K562 (cell line): ENCODE data around the gene PSMD2. TPM values are rescaled to one million over a fixed set of nuclear protein-coding genes. Genes with fewer than 3 reads are reported as not detected.

Experiments
- ADNP ChIP-seq: fragments of 200-800 bp; sonication (Bioruptor generic); IDR thresholded peaks from 2 replicates; pipeline ENCODE4 v1.6.1; 2016; ENCODE audit warnings: missing genetic modification characterization, missing compliant biosample characterization
- CBFA2T3 ChIP-seq: fragments of 450-650 bp; IDR thresholded peaks from 2 replicates; pipeline ENCODE4 v1.6.1; 2017
- HES1 ChIP-seq: fragments of 450-650 bp; IDR thresholded peaks from 2 replicates; pipeline ENCODE4 v1.6.1; 2016; ENCODE audit warnings: low read depth, mild to moderate bottlenecking, moderate library complexity
- HOXB6 ChIP-seq: fragments of 250-450 bp; sonication (Bioruptor Pico); IDR thresholded peaks from 2 replicates; pipeline ENCODE4 v1.5.1; 2022; ENCODE audit warnings: mild to moderate bottlenecking, borderline replicate concordance
- KDM4B ChIP-seq, 2 experiments: fragments of 450-650 bp in 1 of 2; sonication (generic) in 1 of 2; IDR thresholded peaks; 2 replicates each; pipeline ENCODE4 v1.6.1; 2016 to 2017; ENCODE audit warnings: borderline replicate concordance in 2 of 2, antibody characterized with exemption in 1 of 2, low read depth in 1 of 2, mild to moderate bottlenecking in 1 of 2
- MTA2 ChIP-seq: fragments of 450-650 bp; IDR thresholded peaks from 2 replicates; pipeline ENCODE4 v1.6.1; 2016; ENCODE audit warnings: low read depth
- MTA3 ChIP-seq: fragments of 450-650 bp; formaldehyde crosslinking; IDR thresholded peaks from 2 replicates; pipeline ENCODE4 v1.6.1; 2017; ENCODE audit warnings: mild to moderate bottlenecking, borderline replicate concordance
- POLR2AphosphoS5 ChIP-seq: IDR thresholded peaks from 2 replicates; pipeline ENCODE4 v1.6.1; 2011; ENCODE audit warnings: mild to moderate bottlenecking, low read depth, low read length, moderate library complexity; ENCODE audit not compliant: control insufficient read depth, insufficient read depth
- RBM14 ChIP-seq: fragments of 200-400 bp; formaldehyde crosslinking; IDR thresholded peaks from 2 replicates; pipeline ENCODE4 v1.6.1; 2018; ENCODE audit warnings: low read depth, mild to moderate bottlenecking, low read length, moderate library complexity, borderline replicate concordance; ENCODE audit not compliant: insufficient read depth
- RBM15 ChIP-seq: fragments of 200-400 bp; formaldehyde crosslinking; IDR thresholded peaks from 2 replicates; pipeline ENCODE4 v1.6.1; 2018; ENCODE audit warnings: mild to moderate bottlenecking, low read length, moderate library complexity; ENCODE audit not compliant: insufficient read depth
- RFX5 ChIP-seq: IDR thresholded peaks from 2 replicates; pipeline ENCODE4 v1.6.1; 2011; ENCODE audit warnings: low read depth, mild to moderate bottlenecking, improper control_type of control experiment, low read length
- SOX6 ChIP-seq: fragments of 450-650 bp; IDR thresholded peaks from 2 replicates; pipeline ENCODE4 v1.6.1; 2014; ENCODE audit warnings: mild to moderate bottlenecking
- SP1 ChIP-seq: sonication (generic); formaldehyde crosslinking; IDR thresholded peaks from 2 replicates; pipeline ENCODE4 v1.8.1; 2022; ENCODE audit warnings: mild to moderate bottlenecking, missing genetic modification reagents
- TFAM ChIP-seq: fragments of 250-450 bp; sonication (Bioruptor Pico); conservative IDR thresholded peaks from 2 replicates; pipeline ENCODE4 v1.5.0; 2021; ENCODE audit warnings: mild to moderate bottlenecking, moderate library complexity
- XRCC3 ChIP-seq: fragments of 450-650 bp; IDR thresholded peaks from 2 replicates; pipeline ENCODE4 v1.6.1; 2017; ENCODE audit warnings: mild to moderate bottlenecking, moderate library complexity
- ZBTB17 ChIP-seq: fragments of 450-650 bp; formaldehyde crosslinking; IDR thresholded peaks from 2 replicates; pipeline ENCODE4 v1.4.0; 2020; ENCODE audit warnings: mild to moderate bottlenecking
- ZNF134 ChIP-seq: fragments of 250-450 bp; sonication (Bioruptor Pico); conservative IDR thresholded peaks from 2 replicates; pipeline ENCODE4 v1.4.0; 2020
- ZNF609 ChIP-seq: sonication (generic); formaldehyde crosslinking; IDR thresholded peaks from 2 replicates; pipeline ENCODE4 v1.8.1; 2023; ENCODE audit warnings: missing genetic modification reagents, mild to moderate bottlenecking, borderline replicate concordance
- ZNF780A ChIP-seq: fragments of 250-450 bp; sonication (Bioruptor Pico); IDR thresholded peaks from 2 replicates; pipeline ENCODE4 v1.5.0; 2021; ENCODE audit warnings: mild to moderate bottlenecking
- ZSCAN32 ChIP-seq: fragments of 450-650 bp; formaldehyde crosslinking; IDR thresholded peaks from 2 replicates; pipeline ENCODE4 v1.4.0; 2020; ENCODE audit warnings: mild to moderate bottlenecking, moderate library complexity
- polyA plus RNA-seq, 8 experiments: library from polyadenylated mRNA; depleted of rRNA in 4 of 8; stranded (reverse) in 5 of 8; unstranded in 3 of 8; fragments of >200 nt; fragmentation: Nextera tagmentation in 2 of 8; fragmentation: Illumina TruSeq in 1 of 8; extraction: Ambion mirVana in 2 of 8; extraction: Trizol in 1 of 8; gene quantifications; 2 replicates each; pipeline versions ENCODE4 v1.2.1 to v1.2.3, GENCODE V29; 2011 to 2014; ENCODE audit warnings: inconsistent platforms in 1 of 8, missing spikeins in 1 of 8
- total RNA-seq, 7 experiments: library from RNA; depleted of rRNA in 6 of 7; stranded (reverse); fragments of >200 nt in 6 of 7; fragmentation: Illumina TruSeq in 2 of 7; extraction: Trizol in 2 of 7; gene quantifications; 2 replicates each; pipeline versions ENCODE4 v1.2.1 to v1.2.3, GENCODE V29; 2011 to 2021; ENCODE audit warnings: low replicate concordance in 1 of 7
- TF ChIP-seq, protein P1 (sequence below): sonication (generic); formaldehyde crosslinking; IDR thresholded peaks from 2 replicates; pipeline ENCODE4 v1.8.0; 2022; ENCODE audit warnings: mild to moderate bottlenecking, missing genetic modification reagents
- TF ChIP-seq, protein P2 (sequence below): IDR thresholded peaks from 2 replicates; pipeline ENCODE4 v1.6.1; 2011; ENCODE audit not compliant: insufficient read length; ENCODE audit errors: extremely low read depth

Gene PSMD2
- total and polyA plus RNA-seq, 9 of the 15 experiments (the other 6 are each of a cell fraction or from before 2014, with no cell fraction given), result 152 to 484 (median 295) TPM

DNA sequence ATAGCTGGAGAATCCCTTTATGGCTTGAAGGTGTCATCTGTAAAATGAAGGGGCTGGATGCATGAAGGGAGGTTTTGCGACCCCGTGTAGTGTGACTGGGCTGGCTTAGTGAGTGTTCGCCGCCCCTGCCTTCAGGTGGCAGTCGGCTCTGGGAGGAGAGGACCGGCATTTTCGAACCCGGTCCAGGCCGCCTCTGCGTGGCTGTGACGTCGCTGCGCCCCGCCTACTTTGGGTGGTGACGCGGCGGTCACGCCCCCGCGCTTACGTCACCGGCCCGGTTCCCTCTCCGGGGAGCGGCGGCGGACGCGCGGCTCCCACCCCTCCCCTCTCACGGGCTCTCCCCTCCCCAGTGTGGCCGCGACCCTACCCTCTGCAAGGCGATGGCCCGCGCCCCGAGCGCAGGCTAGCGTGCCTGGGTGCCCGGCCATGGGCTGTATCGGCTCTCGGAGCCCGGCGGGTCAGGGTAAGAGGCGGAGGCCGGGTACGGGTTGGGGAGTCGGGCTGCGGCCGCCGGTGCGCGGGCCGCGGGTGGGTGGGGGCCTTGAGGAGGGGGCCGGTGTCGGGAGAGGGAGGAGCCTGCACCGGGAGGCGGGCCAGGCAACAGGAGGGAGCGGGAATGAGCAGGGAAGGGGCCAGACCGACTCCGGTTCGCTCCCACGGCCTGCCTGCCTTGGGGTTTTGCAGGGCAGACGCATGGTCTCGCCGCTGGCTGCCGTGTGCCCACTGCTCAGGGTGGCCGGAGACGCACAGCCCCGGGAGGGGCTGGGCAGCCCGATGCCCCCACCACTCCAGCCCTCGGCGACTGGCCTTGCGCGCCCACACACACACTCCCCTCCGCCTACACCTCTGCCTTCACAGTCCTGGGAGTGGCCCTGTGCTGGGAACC lies 36.9 kb downstream of the PSMD2 start (continued):
- TF ChIP-seq ZNF609 (no peak), MTA3 (peak; percentile 83), ZBTB17 (CRISPR knock-in tag) (0 out of 2 replicates have a peak, but pooled peaks have one; percentile 38), RFX5 (no peak), XRCC3 (no peak), RBM15 (no peak), TFAM (CRISPR knock-in tag) (no peak), ADNP (tag) (no peak), CBFA2T3 (no peak), MTA2 (no peak), RBM14 (no peak), HES1 (no peak), KDM4B (IDR thresholded peaks at IDR 0.05; ENCODE audit: borderline replicate concordance in 2 of 2, low read depth in 1 of 2) (0 out of 4 replicates have a peak, but pooled peaks of 1 of the 2 experiments have one; percentile 41), ZSCAN32 (CRISPR knock-in tag) (no peak), ZNF780A (CRISPR knock-in tag) (no peak), SP1 (CRISPR knock-in tag) (peak; percentile 95), ZNF134 (no peak), SOX6 (0 out of 2 replicates have a peak, but pooled peaks have one; percentile 9), HOXB6 (CRISPR knock-in tag) (no peak; the same call in 1 of the 2 replicates), POLR2AphosphoS5 (peak; percentile 63; the same call in 1 of the 2 replicates)
- TF ChIP-seq, protein P1, sequence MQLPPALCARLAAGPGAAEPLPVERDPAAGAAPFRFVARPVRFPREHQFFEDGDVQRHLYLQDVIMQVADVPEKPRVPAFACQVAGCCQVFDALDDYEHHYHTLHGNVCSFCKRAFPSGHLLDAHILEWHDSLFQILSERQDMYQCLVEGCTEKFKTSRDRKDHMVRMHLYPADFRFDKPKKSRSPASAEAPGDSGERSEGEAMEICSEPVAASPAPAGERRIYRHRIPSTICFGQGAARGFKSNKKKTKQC (CRISPR knock-in tag), result peak; percentile 31; the same call in 1 of the 2 replicates
- TF ChIP-seq, protein P2, sequence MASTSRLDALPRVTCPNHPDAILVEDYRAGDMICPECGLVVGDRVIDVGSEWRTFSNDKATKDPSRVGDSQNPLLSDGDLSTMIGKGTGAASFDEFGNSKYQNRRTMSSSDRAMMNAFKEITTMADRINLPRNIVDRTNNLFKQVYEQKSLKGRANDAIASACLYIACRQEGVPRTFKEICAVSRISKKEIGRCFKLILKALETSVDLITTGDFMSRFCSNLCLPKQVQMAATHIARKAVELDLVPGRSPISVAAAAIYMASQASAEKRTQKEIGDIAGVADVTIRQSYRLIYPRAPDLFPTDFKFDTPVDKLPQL, result no peak
